KMS-11 (cell line): ENCODE data around the gene GPHN.

ENCODE experiments used
- H2AFZ ChIP-seq: fragments of 200-600 bp; sonication (generic); 2 replicates; pipeline ENCODE4 v1.6.1; 2016; ENCODE audit warnings: antibody characterized with exemption, mixed run types, low read depth
- H3K27ac ChIP-seq: fragments of 200-600 bp; sonication (generic); 2 replicates; pipeline ENCODE4 v1.6.1; 2016; ENCODE audit warnings: mild to moderate bottlenecking, mixed run types
- H3K27me3 ChIP-seq: fragments of 200-600 bp; sonication (generic); 2 replicates; pipeline ENCODE4 v1.6.1; 2017; ENCODE audit warnings: mild to moderate bottlenecking, low read depth, mixed run types, moderate library complexity; ENCODE audit not compliant: insufficient read depth
- H3K36me3 ChIP-seq: fragments of 200-600 bp; sonication (generic); 2 replicates; pipeline ENCODE4 v1.6.1; 2017; ENCODE audit warnings: mild to moderate bottlenecking, mixed run types; ENCODE audit not compliant: insufficient read depth
- H3K4me1 ChIP-seq: fragments of 200-600 bp; sonication (generic); 2 replicates; pipeline ENCODE4 v1.6.1; 2016; ENCODE audit warnings: mild to moderate bottlenecking, low read depth, mixed run types; ENCODE audit not compliant: poor library complexity, severe bottlenecking
- H3K4me2 ChIP-seq: fragments of 200-600 bp; sonication (generic); 2 replicates; pipeline ENCODE4 v1.7.0; 2016; ENCODE audit warnings: mild to moderate bottlenecking, mixed run types
- H3K4me3 ChIP-seq: fragments of 200-600 bp; sonication (generic); IDR thresholded peaks from 2 replicates; pipeline ENCODE4 v1.6.1; 2017; ENCODE audit warnings: low read depth, low read length, mixed read lengths; ENCODE audit not compliant: insufficient read depth
- H3K79me2 ChIP-seq: fragments of 200-600 bp; sonication (generic); 2 replicates; pipeline ENCODE4 v1.6.1; 2016; ENCODE audit warnings: low read depth, mixed run types; ENCODE audit not compliant: insufficient read depth
- H3K9ac ChIP-seq: fragments of 200-600 bp; sonication (generic); 2 replicates; pipeline ENCODE4 v1.6.1; 2016; ENCODE audit warnings: mild to moderate bottlenecking, mixed run types
- H4K20me1 ChIP-seq: fragments of 200-600 bp; sonication (generic); 2 replicates; pipeline ENCODE4 v1.6.1; 2016; ENCODE audit warnings: mild to moderate bottlenecking, mixed run types; ENCODE audit not compliant: insufficient read depth
- TF ChIP-seq, protein P1 (sequence below): fragments of 200-600 bp; sonication (generic); conservative IDR thresholded peaks from 2 replicates; pipeline ENCODE4 v1.6.1; 2017; ENCODE audit warnings: low read depth, mild to moderate bottlenecking, antibody characterized with exemption, low read length, moderate library complexity, mixed read lengths

The GPHN gene

DNA sequence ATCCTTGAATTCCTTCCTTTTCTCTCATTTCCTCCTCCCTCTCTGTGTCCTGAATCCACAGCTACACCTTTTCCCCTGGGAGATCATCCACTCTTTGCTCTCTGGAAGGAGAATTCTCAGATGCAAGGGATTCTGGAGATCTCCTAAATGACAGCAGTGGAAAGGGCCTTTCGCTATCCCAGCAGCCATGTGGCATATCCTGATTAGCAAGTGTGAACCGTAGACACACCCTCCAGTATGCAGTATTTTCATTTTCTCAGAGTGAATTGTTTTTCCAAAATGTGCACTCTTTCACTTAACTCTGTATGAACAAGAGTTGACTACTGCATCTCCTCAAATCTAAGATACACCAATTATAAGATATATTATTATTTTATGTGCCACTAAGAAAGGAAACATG lies 687.3 kb downstream of the GPHN start:
- Histone ChIP-seq H3K36me3 (no peaks in the 10 kb centered on the region), H3K4me2 (no peak overlapping the region), H3K27me3 (no peaks in the 10 kb centered on the region), H4K20me1 (no peaks in the 10 kb centered on the region), H3K27ac (no peak overlapping the region), H3K79me2 (no peaks in the 10 kb centered on the region), H3K4me1 (peaks cover 6% of the 10 kb centered on the region), H3K9ac (no peak overlapping the region), H3K4me3 (no peak overlapping the region), H2AFZ (no peak overlapping the region)
- TF ChIP-seq, protein P1, sequence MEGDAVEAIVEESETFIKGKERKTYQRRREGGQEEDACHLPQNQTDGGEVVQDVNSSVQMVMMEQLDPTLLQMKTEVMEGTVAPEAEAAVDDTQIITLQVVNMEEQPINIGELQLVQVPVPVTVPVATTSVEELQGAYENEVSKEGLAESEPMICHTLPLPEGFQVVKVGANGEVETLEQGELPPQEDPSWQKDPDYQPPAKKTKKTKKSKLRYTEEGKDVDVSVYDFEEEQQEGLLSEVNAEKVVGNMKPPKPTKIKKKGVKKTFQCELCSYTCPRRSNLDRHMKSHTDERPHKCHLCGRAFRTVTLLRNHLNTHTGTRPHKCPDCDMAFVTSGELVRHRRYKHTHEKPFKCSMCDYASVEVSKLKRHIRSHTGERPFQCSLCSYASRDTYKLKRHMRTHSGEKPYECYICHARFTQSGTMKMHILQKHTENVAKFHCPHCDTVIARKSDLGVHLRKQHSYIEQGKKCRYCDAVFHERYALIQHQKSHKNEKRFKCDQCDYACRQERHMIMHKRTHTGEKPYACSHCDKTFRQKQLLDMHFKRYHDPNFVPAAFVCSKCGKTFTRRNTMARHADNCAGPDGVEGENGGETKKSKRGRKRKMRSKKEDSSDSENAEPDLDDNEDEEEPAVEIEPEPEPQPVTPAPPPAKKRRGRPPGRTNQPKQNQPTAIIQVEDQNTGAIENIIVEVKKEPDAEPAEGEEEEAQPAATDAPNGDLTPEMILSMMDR: no peak

GRCh38 chr14:67199016-67199415 lies 691.1 kb downstream of the GPHN start:
- H3K27me3 ChIP-seq: no peaks in the 10 kb centered on the region
- H2AFZ ChIP-seq: no peak overlapping the region
- H3K36me3 ChIP-seq: no peaks in the 10 kb centered on the region
- no peak overlapping the region for H3K9ac ChIP-seq
- no peak overlapping the region for H3K4me2 ChIP-seq
- no peaks in the 10 kb centered on the region for H3K4me1 ChIP-seq
- TF ChIP-seq, protein P1: no peak
- H3K4me3 ChIP-seq: no peak overlapping the region
- H3K27ac ChIP-seq: no peak overlapping the region
- H4K20me1 ChIP-seq: no peaks in the 10 kb centered on the region
- no peaks in the 10 kb centered on the region for H3K79me2 ChIP-seq

DNA sequence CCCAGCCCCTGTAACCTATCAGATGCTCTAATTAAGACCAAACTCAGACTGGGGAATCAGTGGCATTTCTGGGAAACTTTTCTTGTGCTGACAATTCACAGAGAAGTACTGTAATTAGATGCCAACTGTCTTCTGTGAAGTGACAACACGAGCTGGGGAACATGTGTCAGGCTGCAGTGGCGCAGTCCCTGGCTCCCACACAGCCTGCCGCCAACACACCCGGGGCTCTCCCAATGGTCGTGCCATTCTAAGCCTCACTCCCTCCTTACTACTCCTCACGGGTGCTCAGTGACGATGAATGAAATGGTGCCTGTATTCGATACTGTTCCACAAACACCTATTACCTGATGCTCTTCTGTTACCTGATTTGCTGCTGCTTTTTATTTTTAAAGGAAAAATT lies 699.9 kb downstream of the GPHN start:
- H3K4me1 ChIP-seq: no peaks in the 10 kb centered on the region
- H3K36me3 ChIP-seq: no peaks in the 10 kb centered on the region
- H3K4me3 ChIP-seq: no peak overlapping the region
- H2AFZ ChIP-seq: no peak overlapping the region
- no peak overlapping the region for H3K4me2 ChIP-seq
- H3K79me2 ChIP-seq: no peaks in the 10 kb centered on the region
- H4K20me1 ChIP-seq: no peaks in the 10 kb centered on the region
- no peak overlapping the region for H3K9ac ChIP-seq
- H3K27ac ChIP-seq: no peak overlapping the region
- no peaks in the 10 kb centered on the region for H3K27me3 ChIP-seq
- TF ChIP-seq, protein P1: no peak

GRCh38 chr14:67218126-67218525 lies 710.2 kb downstream of the GPHN start:
- no peaks in the 10 kb centered on the region for H3K27me3 ChIP-seq
- H3K79me2 ChIP-seq: no peaks in the 10 kb centered on the region
- H3K9ac ChIP-seq: no peak overlapping the region
- no peaks in the 10 kb centered on the region for H3K36me3 ChIP-seq
- no peak overlapping the region for H3K4me3 ChIP-seq
- no peak overlapping the region for H3K4me2 ChIP-seq
- TF ChIP-seq, protein P1: no peak
- H3K27ac ChIP-seq: no peak overlapping the region
- H3K4me1 ChIP-seq: no peaks in the 10 kb centered on the region
- no peak overlapping the region for H2AFZ ChIP-seq
- H4K20me1 ChIP-seq: no peaks in the 10 kb centered on the region
